GM23338 (cell line): ENCODE data around the gene SPINT1. TPM values are rescaled to one million over a fixed set of nuclear protein-coding genes. Genes with fewer than 3 reads are reported as not detected.

Experiments used
- ATAC-seq: fragments of 200-7000 bp; cut with Tn5 transposase; 3 replicates; pipeline ENCODE4 v1.9.1; 2020
- DNase-seq: peaks from one replicate; pipeline ENCODE4 v3.0.0-alpha.2; 2015; ENCODE audit warnings: low spot score
- H2AFZ ChIP-seq: fragments of 200-600 bp; sonication (generic); 2 replicates; pipeline ENCODE4 v1.8.0; 2016; ENCODE audit warnings: antibody characterized with exemption, mild to moderate bottlenecking, moderate library complexity
- H3F3A ChIP-seq: fragments of 200-600 bp; sonication (generic); replicated peaks from 2 replicates; pipeline ENCODE4 v1.8.0; 2017; ENCODE audit warnings: antibody characterized with exemption, mixed run types, low read depth
- H3K27ac ChIP-seq: fragments of 200-600 bp; sonication (generic); 2 replicates; pipeline ENCODE4 v1.6.1; 2016; ENCODE audit warnings: low read depth
- H3K27me3 ChIP-seq: fragments of 200-600 bp; sonication (generic); 2 replicates; pipeline ENCODE4 v1.8.0; 2016; ENCODE audit warnings: mild to moderate bottlenecking, mixed run types, moderate library complexity; ENCODE audit not compliant: insufficient read depth
- H3K36me3 ChIP-seq: fragments of 200-600 bp; sonication (generic); 2 replicates; pipeline ENCODE4 v1.8.0; 2016; ENCODE audit warnings: mild to moderate bottlenecking; ENCODE audit not compliant: insufficient read depth
- H3K4me1 ChIP-seq: fragments of 200-600 bp; sonication (generic); 2 replicates; pipeline ENCODE4 v1.8.0; 2016; ENCODE audit warnings: mild to moderate bottlenecking, moderate library complexity; ENCODE audit not compliant: insufficient read depth
- H3K4me2 ChIP-seq: fragments of 200-600 bp; sonication (generic); 2 replicates; pipeline ENCODE4 v1.7.1; 2017; ENCODE audit warnings: mixed run types
- H3K4me3 ChIP-seq: fragments of 200-600 bp; sonication (generic); 2 replicates; pipeline ENCODE4 v1.6.1; 2016; ENCODE audit warnings: mixed run types
- H3K79me2 ChIP-seq: fragments of 200-600 bp; sonication (generic); replicated peaks from 2 replicates; pipeline ENCODE4 v1.8.0; 2017; ENCODE audit warnings: mild to moderate bottlenecking; ENCODE audit not compliant: insufficient read depth
- H3K9me2 ChIP-seq: fragments of 200-600 bp; sonication (generic); 2 replicates; pipeline ENCODE4 v1.8.0; 2017; ENCODE audit not compliant: insufficient read depth
- H4K20me1 ChIP-seq: fragments of 200-600 bp; sonication (generic); replicated peaks from 2 replicates; pipeline ENCODE4 v1.8.0; 2017; ENCODE audit warnings: mild to moderate bottlenecking; ENCODE audit not compliant: insufficient read depth
- H3K27ac Mint-ChIP-seq: 2 replicates; pipeline ENCODE4 v1.8.0; 2020; ENCODE audit warnings: inconsistent platforms, mild to moderate bottlenecking, moderate library complexity, mixed read lengths
- H3K27me3 Mint-ChIP-seq: 3 replicates; pipeline ENCODE4 v1.8.0; 2022; ENCODE audit warnings: low read depth, mild to moderate bottlenecking, moderate library complexity, mixed read lengths, inconsistent platforms; ENCODE audit not compliant: insufficient read depth, poor library complexity
- H3K36me3 Mint-ChIP-seq: 3 replicates; pipeline ENCODE4 v1.8.0; 2021; ENCODE audit warnings: low read depth, mild to moderate bottlenecking, inconsistent platforms, moderate library complexity, mixed read lengths
- H3K4me1 Mint-ChIP-seq: 3 replicates; pipeline ENCODE4 v1.8.0; 2020; ENCODE audit warnings: mild to moderate bottlenecking, inconsistent platforms, mixed read lengths
- H3K4me3 Mint-ChIP-seq: 3 replicates; pipeline ENCODE4 v1.8.0; 2021; ENCODE audit warnings: moderate library complexity, mild to moderate bottlenecking, inconsistent platforms, mixed read lengths
- H3K9me3 Mint-ChIP-seq: 3 replicates; pipeline ENCODE4 v1.8.0; 2020; ENCODE audit warnings: moderate library complexity, mild to moderate bottlenecking, inconsistent platforms, mixed read lengths
- CREB1 ChIP-seq: fragments of 250-450 bp; sonication (Bioruptor Pico); IDR thresholded peaks from 2 replicates; pipeline ENCODE4 v1.5.0; 2020; ENCODE audit warnings: low read depth, mild to moderate bottlenecking, moderate library complexity
- CTCF ChIP-seq, 2 experiments: fragments of 200-600 bp in 1 of 2; sonication (generic) in 1 of 2; conservative IDR thresholded peaks; 2 replicates each; pipeline versions ENCODE4 v1.5.1 to v1.6.1; 2016 to 2017; ENCODE audit warnings: antibody characterized with exemption in 2 of 2, low read depth in 2 of 2, mild to moderate bottlenecking in 2 of 2, moderate library complexity in 1 of 2
- ETS1 ChIP-seq: IDR thresholded peaks from 2 replicates; pipeline ENCODE4 v1.6.1; 2016; ENCODE audit warnings: antibody characterized with exemption
- EZH2 ChIP-seq: fragments of 200-600 bp; sonication (generic); IDR thresholded peaks from one replicate; pipeline ENCODE4 v1.8.0; 2017; ENCODE audit warnings: antibody characterized with exemption, mild to moderate bottlenecking, low read depth; ENCODE audit not compliant: unreplicated experiment
- NANOG ChIP-seq: IDR thresholded peaks from 2 replicates; pipeline ENCODE4 v1.6.1; 2016; ENCODE audit warnings: antibody characterized with exemption, borderline replicate concordance
- STAT1 ChIP-seq: IDR thresholded peaks from one replicate; pipeline ENCODE4 v1.6.1; 2016; ENCODE audit warnings: antibody characterized with exemption; ENCODE audit not compliant: unreplicated experiment
- ZNF331 ChIP-seq: fragments of 250-450 bp; sonication (Bioruptor Pico); IDR thresholded peaks from 2 replicates; pipeline ENCODE4 v1.5.0; 2020; ENCODE audit warnings: low read depth, mild to moderate bottlenecking, moderate library complexity
- polyA plus RNA-seq: library from polyadenylated mRNA; unstranded; fragments of >200 nt; fragmentation: Nextera tagmentation; extraction: Ambion mirVana; gene quantifications from 2 replicates; pipeline ENCODE4 v1.2.1, GENCODE V29; 2016
- total RNA-seq: library from RNA; depleted of rRNA; stranded (reverse); fragments of >200 nt; shearing (Covaris generic); gene quantifications from 2 replicates; pipeline ENCODE4 v1.2.3, GENCODE V29; 2014
- TF ChIP-seq, protein P1 (sequence below): fragments of 250-450 bp; sonication (Bioruptor Pico); IDR thresholded peaks from 2 replicates; pipeline ENCODE4 v1.5.0; 2020; ENCODE audit warnings: mild to moderate bottlenecking, moderate library complexity

The SPINT1 gene
- total and polyA plus RNA-seq, 2 experiments from 2014 or later = 41.3 to 253 TPM

- TF ChIP-seq, protein P1, sequence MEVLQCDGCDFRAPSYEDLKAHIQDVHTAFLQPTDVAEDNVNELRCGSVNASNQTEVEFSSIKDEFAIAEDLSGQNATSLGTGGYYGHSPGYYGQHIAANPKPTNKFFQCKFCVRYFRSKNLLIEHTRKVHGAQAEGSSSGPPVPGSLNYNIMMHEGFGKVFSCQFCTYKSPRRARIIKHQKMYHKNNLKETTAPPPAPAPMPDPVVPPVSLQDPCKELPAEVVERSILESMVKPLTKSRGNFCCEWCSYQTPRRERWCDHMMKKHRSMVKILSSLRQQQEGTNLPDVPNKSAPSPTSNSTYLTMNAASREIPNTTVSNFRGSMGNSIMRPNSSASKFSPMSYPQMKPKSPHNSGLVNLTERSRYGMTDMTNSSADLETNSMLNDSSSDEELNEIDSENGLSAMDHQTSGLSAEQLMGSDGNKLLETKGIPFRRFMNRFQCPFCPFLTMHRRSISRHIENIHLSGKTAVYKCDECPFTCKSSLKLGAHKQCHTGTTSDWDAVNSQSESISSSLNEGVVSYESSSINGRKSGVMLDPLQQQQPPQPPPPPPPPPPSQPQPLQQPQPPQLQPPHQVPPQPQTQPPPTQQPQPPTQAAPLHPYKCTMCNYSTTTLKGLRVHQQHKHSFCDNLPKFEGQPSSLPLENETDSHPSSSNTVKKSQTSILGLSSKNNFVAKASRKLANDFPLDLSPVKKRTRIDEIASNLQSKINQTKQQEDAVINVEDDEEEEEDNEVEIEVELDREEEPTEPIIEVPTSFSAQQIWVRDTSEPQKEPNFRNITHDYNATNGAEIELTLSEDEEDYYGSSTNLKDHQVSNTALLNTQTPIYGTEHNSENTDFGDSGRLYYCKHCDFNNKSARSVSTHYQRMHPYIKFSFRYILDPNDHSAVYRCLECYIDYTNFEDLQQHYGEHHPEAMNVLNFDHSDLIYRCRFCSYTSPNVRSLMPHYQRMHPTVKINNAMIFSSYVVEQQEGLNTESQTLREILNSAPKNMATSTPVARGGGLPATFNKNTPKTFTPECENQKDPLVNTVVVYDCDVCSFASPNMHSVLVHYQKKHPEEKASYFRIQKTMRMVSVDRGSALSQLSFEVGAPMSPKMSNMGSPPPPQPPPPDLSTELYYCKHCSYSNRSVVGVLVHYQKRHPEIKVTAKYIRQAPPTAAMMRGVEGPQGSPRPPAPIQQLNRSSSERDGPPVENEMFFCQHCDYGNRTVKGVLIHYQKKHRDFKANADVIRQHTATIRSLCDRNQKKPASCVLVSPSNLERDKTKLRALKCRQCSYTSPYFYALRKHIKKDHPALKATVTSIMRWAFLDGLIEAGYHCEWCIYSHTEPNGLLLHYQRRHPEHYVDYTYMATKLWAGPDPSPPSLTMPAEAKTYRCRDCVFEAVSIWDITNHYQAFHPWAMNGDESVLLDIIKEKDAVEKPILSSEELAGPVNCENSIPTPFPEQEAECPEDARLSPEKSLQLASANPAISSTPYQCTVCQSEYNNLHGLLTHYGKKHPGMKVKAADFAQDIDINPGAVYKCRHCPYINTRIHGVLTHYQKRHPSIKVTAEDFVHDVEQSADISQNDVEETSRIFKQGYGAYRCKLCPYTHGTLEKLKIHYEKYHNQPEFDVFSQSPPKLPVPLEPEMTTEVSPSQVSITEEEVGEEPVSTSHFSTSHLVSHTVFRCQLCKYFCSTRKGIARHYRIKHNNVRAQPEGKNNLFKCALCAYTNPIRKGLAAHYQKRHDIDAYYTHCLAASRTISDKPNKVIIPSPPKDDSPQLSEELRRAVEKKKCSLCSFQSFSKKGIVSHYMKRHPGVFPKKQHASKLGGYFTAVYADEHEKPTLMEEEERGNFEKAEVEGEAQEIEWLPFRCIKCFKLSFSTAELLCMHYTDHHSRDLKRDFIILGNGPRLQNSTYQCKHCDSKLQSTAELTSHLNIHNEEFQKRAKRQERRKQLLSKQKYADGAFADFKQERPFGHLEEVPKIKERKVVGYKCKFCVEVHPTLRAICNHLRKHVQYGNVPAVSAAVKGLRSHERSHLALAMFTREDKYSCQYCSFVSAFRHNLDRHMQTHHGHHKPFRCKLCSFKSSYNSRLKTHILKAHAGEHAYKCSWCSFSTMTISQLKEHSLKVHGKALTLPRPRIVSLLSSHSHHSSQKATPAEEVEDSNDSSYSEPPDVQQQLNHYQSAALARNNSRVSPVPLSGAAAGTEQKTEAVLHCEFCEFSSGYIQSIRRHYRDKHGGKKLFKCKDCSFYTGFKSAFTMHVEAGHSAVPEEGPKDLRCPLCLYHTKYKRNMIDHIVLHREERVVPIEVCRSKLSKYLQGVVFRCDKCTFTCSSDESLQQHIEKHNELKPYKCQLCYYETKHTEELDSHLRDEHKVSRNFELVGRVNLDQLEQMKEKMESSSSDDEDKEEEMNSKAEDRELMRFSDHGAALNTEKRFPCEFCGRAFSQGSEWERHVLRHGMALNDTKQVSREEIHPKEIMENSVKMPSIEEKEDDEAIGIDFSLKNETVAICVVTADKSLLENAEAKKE (CRISPR knock-in tag) = no peak
- TF ChIP-seq CREB1 = no peak
- TF ChIP-seq EZH2 = no peak
- TF ChIP-seq CTCF (conservative IDR thresholded peaks at IDR 0.05; ENCODE audit: low read depth in 2 of 2) = no peak
- no peak for TF ChIP-seq ETS1
- TF ChIP-seq ZNF331 = no peak
Measured at GRCh38 chr15:40869686-40870085, 25.8 kb downstream of the SPINT1 start (continued).

DNA sequence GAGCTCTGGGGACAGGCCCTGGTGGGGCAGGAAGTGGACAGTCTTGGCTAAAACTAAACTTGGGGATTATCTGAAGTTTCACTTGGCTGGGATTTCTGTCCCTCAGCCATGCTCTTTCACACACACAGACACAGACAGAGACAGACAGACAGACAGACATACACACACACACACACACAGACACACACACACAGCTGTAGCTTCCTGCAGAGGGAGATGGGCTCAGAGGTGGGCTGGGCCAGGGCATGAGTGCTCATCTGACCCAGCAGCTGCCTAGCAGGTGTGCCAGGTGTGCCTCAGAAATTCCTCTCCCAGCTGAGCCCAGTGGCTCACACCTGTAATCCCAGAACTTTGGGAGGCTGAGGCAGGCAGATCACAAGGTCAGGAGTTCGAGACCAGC, 26.9 kb downstream of the SPINT1 start:
- Histone ChIP-seq H3F3A (peaks cover 9% of the 10 kb centered on the region; the same call in 1 of the 2 replicates), H3K36me3 (no peaks in the 10 kb centered on the region)

More for the DNA sequence above, 26.9 kb downstream of the SPINT1 start:
- no peak overlapping the region for H2AFZ ChIP-seq
- Mint-ChIP-seq H3K36me3 (no peaks in the 10 kb centered on the region), H3K4me3 (no peak overlapping the region), H3K27me3 (peaks cover 9% of the 10 kb centered on the region), H3K27ac (no peak overlapping the region), H3K9me3 (no peaks in the 10 kb centered on the region; the same call in 2 of the 3 replicates), H3K4me1 (peaks cover 29% of the 10 kb centered on the region)
- no peaks in the 10 kb centered on the region for H3K9me2 ChIP-seq
- no peaks in the 10 kb centered on the region for H3K27me3 ChIP-seq
- H3K4me1 ChIP-seq = peaks cover 21% of the 10 kb centered on the region
- no peaks in the 10 kb centered on the region for H4K20me1 ChIP-seq
- H3K4me2 ChIP-seq = no peak overlapping the region
- DNase-seq (no peak), ATAC-seq (no peak)
- no peaks in the 10 kb centered on the region for H3K79me2 ChIP-seq
- no peak overlapping the region for H3K4me3 ChIP-seq
- no peak overlapping the region for H3K27ac ChIP-seq
- TF ChIP-seq NANOG = no peak
- TF ChIP-seq ETS1 = no peak
- TF ChIP-seq STAT1 = no peak
- TF ChIP-seq CTCF (conservative IDR thresholded peaks at IDR 0.05; ENCODE audit: low read depth in 2 of 2) = no peak
